T-cell (primary cell): ENCODE measurements around the gene DEFB123. TPM values are rescaled to one million over a fixed set of nuclear protein-coding genes. Genes with fewer than 3 reads are reported as not detected.

ENCODE experiments used
- ATAC-seq, 4 experiments: fragments of 200-7000 bp in 3 of 4; fragments of 150-1000 bp in 1 of 4; cut with Tn5 transposase; replicated peaks in 1 of 4; 1 replicate in 3 of 4; 2 replicates in 1 of 4; pipeline ENCODE4 v1.10.0; 2021; ENCODE audit warnings: moderate library complexity in 3 of 4, mild to moderate bottlenecking in 2 of 4, moderate number of reproducible peaks in 1 of 4
- CTCF ChIA-PET, 2 donors: fragments of 300-600 bp; sonication (Branson Sonifier 250); formaldehyde crosslinking; loops; one replicate each; lab custom pipeline; 2022; ENCODE audit warnings: antibody characterized with exemption in 2 of 2; lab: Charles Lee
- POLR2A ChIA-PET, 2 donors: fragments of 300-600 bp; sonication (Branson Sonifier 250); formaldehyde crosslinking; loops; one replicate each; lab custom pipeline; 2022; ENCODE audit warnings: antibody characterized with exemption in 2 of 2; lab: Charles Lee
- DNase-seq, 35 experiments: peaks; one replicate each; pipeline versions ENCODE4 v3.0.0 to v3.0.0-alpha.2; 2013 to 2023
- H3K27ac ChIP-seq: one replicate; pipeline ENCODE4 v1.5.1; 2013; ENCODE audit warnings: low read length
- H3K27me3 ChIP-seq, 2 experiments: replicated peaks in 1 of 2; 1 replicate in 1 of 2; 2 replicates in 1 of 2; pipeline versions ENCODE4 v1.6.1 to v1.7.0; 2013; ENCODE audit warnings: low read length in 1 of 2, mixed read lengths in 1 of 2; ENCODE audit not compliant: control insufficient read depth in 2 of 2, insufficient read depth in 2 of 2; ENCODE audit errors: extremely low read depth in 1 of 2
- H3K36me3 ChIP-seq, 2 donors: 1 replicate in 1 of 2; 2 replicates in 1 of 2; pipeline versions ENCODE4 v1.6.1 to v1.7.0; 2013; ENCODE audit warnings: low read length in 1 of 2; ENCODE audit not compliant: control insufficient read depth in 2 of 2, insufficient read depth in 1 of 2; ENCODE audit errors: extremely low read depth in 1 of 2
- H3K4me1 ChIP-seq, 2 experiments: 1 replicate in 1 of 2; 2 replicates in 1 of 2; pipeline versions ENCODE4 v1.6.1 to v1.7.0; 2013; ENCODE audit warnings: low read length in 2 of 2, mixed read lengths in 1 of 2; ENCODE audit not compliant: insufficient read depth in 2 of 2, control insufficient read depth in 1 of 2; ENCODE audit errors: extremely low read depth in 1 of 2
- H3K4me3 ChIP-seq, 2 donors: 1 replicate in 1 of 2; 2 replicates in 1 of 2; pipeline versions ENCODE4 v1.5.1 to v1.7.0; 2013; ENCODE audit warnings: mild to moderate bottlenecking in 2 of 2, low read length in 1 of 2, moderate library complexity in 1 of 2; ENCODE audit not compliant: control insufficient read depth in 1 of 2; ENCODE audit errors: extremely low read depth in 1 of 2
- H3K9me3 ChIP-seq: 2 replicates; pipeline ENCODE4 v1.7.0; 2013
- H3K27ac Mint-ChIP-seq, 2 donors: one replicate each; pipeline ENCODE4 v1.8.0; 2020 to 2021; ENCODE audit warnings: mild to moderate bottlenecking in 2 of 2, mixed read lengths in 2 of 2
- H3K27me3 Mint-ChIP-seq, 2 donors: one replicate each; pipeline ENCODE4 v1.8.0; 2021 to 2022; ENCODE audit warnings: mixed read lengths in 2 of 2
- H3K36me3 Mint-ChIP-seq: one replicate; pipeline ENCODE4 v1.8.0; 2021; ENCODE audit warnings: mixed read lengths
- H3K4me1 Mint-ChIP-seq, 3 donors: one replicate each; pipeline ENCODE4 v1.8.0; 2020 to 2022; ENCODE audit warnings: mixed read lengths in 3 of 3, mild to moderate bottlenecking in 1 of 3
- H3K4me3 Mint-ChIP-seq, 3 donors: one replicate each; pipeline ENCODE4 v1.8.0; 2020 to 2022; ENCODE audit warnings: mild to moderate bottlenecking in 3 of 3, mixed read lengths in 3 of 3, moderate library complexity in 3 of 3
- H3K9me3 Mint-ChIP-seq, 3 donors: one replicate each; pipeline ENCODE4 v1.8.0; 2020 to 2022; ENCODE audit warnings: mixed read lengths in 3 of 3
- WGBS: methylation state at CpG from one replicate; pipeline ENCODE4 v1.1.5; 2013; ENCODE audit warnings: missing lambda C conversion rate; ENCODE audit not compliant: insufficient coverage; 5-methylcytosine and 5-hydroxymethylcytosine counted together
- total RNA-seq, 35 experiments: library from RNA in 6 of 35; stranded (reverse) in 6 of 35; fragments of 120-200 nt in 1 of 35; gene quantifications; one replicate each; pipeline versions ENCODE4 v1.2.1 to v1.2.4 and lab custom pipeline; 2013 to 2026

Gene DEFB123
- total RNA-seq, 5 donors from 2014 or later (not counting 1 experiment from before 2014, with no cell fraction given) = not detected

DNA sequence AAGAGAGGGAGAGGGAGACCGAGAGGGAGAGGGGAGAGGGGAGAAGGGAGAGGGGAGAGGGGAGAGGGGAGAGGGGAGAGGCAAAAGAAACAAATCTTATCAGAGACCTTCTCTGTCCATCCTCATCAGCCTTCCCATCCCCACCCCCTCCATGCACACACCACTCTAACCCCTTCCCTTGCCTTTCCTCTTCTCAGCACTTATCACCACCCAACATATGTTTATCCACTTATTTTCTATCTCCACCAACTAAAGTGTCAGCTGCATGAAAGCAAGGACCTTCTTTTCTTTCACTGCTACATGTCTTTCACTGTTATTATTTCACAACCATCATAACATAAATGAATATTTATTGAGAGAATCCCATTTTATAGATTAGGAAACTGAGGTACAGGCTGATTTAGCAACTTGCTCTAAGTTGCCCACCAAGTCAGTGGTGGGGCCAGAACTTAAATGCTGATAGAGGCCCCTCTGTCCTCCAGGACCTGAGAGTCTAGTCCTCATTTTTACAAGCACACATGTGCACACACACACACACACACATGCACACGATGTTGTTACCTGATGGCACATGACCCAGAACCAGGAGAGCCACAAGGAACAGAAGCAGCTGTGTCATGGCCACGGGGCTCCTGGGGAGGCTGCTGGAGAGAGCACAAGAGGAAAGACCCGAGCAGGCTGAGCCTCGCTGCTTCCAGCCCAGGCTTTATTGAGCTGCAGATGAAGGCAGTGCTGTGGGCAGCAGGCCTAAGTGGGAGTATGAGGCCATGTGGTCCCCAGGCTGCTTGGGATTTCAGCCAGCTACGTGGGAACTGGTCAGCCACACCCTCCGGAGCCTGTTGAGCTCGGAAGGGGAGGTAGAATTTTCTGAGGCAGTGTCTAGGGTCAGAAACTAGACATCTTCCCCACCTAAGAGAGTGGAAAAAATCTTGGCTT is 32.2 kb downstream of the DEFB123 start:
- Mint-ChIP-seq H3K4me3 (no peak overlapping the region), H3K36me3 (no peaks in the 10 kb centered on the region), H3K27me3 (peaks cover 43 to 46% of the 10 kb centered on the region in 2 donors), H3K4me1 (peaks cover 6 to 12% (median 7%) of the 10 kb centered on the region in 3 donors), H3K27ac (no peak overlapping the region), H3K9me3 (peaks cover 0 to 4% (median 0%) of the 10 kb centered on the region in 3 donors)
- DNase-seq (no peak), ATAC-seq (no peak)
- Histone ChIP-seq H3K4me1 (peaks cover 0 to 8% of the 10 kb centered on the region in 2 experiments), H3K9me3 (no peaks in the 10 kb centered on the region), H3K4me3 (no peak overlapping the region), H3K27ac (no peak overlapping the region), H3K36me3 (no peaks in the 10 kb centered on the region), H3K27me3 (peaks cover 7 to 34% of the 10 kb centered on the region in 2 experiments)
- 65% methylated on average over 2 of the region's 8 CpGs for WGBS
- ChIA-PET CTCF (no interaction called here), POLR2A (no interaction called here)

- ATAC-seq (no peak), DNase-seq (no peak)
- H3K4me3 ChIP-seq = no peak overlapping the region
- peaks cover 0 to 4% (median 0%) of the 10 kb centered on the region in 3 donors for H3K9me3 Mint-ChIP-seq
- CTCF ChIA-PET = no interaction called here
- no peaks in the 10 kb centered on the region for H3K36me3 Mint-ChIP-seq
- peaks cover 7 to 35% of the 10 kb centered on the region in 2 experiments for H3K27me3 ChIP-seq
- H3K36me3 ChIP-seq = no peaks in the 10 kb centered on the region
- peaks cover 6 to 12% (median 7%) of the 10 kb centered on the region in 3 donors for H3K4me1 Mint-ChIP-seq
- H3K4me1 ChIP-seq = peaks cover 0 to 8% of the 10 kb centered on the region in 2 experiments
- no peaks in the 10 kb centered on the region for H3K9me3 ChIP-seq
- no peak overlapping the region for H3K4me3 Mint-ChIP-seq
- peaks cover 42 to 52% of the 10 kb centered on the region in 2 donors for H3K27me3 Mint-ChIP-seq
- H3K27ac ChIP-seq = no peak overlapping the region
- POLR2A ChIA-PET = no interaction called here
- WGBS = 91% methylated on average over 4 of the region's 5 CpGs
- no peak overlapping the region for H3K27ac Mint-ChIP-seq
Observed at GRCh38 chr20:31473331-31474096, 33.1 kb downstream of the DEFB123 start.

- DNase-seq = no peak
- Mint-ChIP-seq H3K27me3 (peaks cover 45 to 54% of the 10 kb centered on the region in 2 donors), H3K4me3 (peak overlapping the region in 1 of 3 donors; percentile 24), H3K36me3 (no peaks in the 10 kb centered on the region), H3K9me3 (peaks cover 0 to 4% (median 0%) of the 10 kb centered on the region in 3 donors), H3K27ac (no peak overlapping the region), H3K4me1 (peaks cover 6 to 12% (median 7%) of the 10 kb centered on the region in 3 donors)
- Histone ChIP-seq H3K4me3 (no peak overlapping the region), H3K27ac (no peak overlapping the region), H3K4me1 (peaks cover 0 to 8% of the 10 kb centered on the region in 2 experiments), H3K36me3 (no peaks in the 10 kb centered on the region), H3K9me3 (no peaks in the 10 kb centered on the region), H3K27me3 (peaks cover 7 to 35% of the 10 kb centered on the region in 2 experiments)
- ChIA-PET CTCF (no interaction called here), POLR2A (no interaction called here)
- 20% methylated on average over 1 of the region's 2 CpGs for WGBS
- ATAC-seq = no peak
Observed at GRCh38 chr20:31474097-31474436, 33.6 kb downstream of the DEFB123 start.

GRCh38 chr20:31474758-31475427 is 34.5 kb downstream of the DEFB123 start, which contains the start of the genes DEFB124 and REM1:
Gene DEFB124 (minus strand): TSS chr20:31475127. CDS start chr20:31473013, 2,114 bp downstream.
Gene REM1 (plus strand): TSS chr20:31475288. CDS start chr20:31476446, 1,158 bp downstream.
- no peak within 1 kb of the TSS for H3K27ac ChIP-seq
- no peak within 1 kb of the TSS for H3K4me3 ChIP-seq
- ATAC-seq = no peak
- ChIA-PET CTCF (no interaction called here), POLR2A (interaction anchor here in 1 of 2 donors (0.5 kb wide), 1 partner anchor 9 kb away, joined by 5 read pairs; no protein-coding TSS in a partner anchor)
- Mint-ChIP-seq H3K27me3 (peaks cover 47 to 58% of the 10 kb centered on the region in 2 donors), H3K4me3 (peak within 1 kb of the TSS in 1 of 3 donors; percentile 24), H3K36me3 (no peaks in the 10 kb centered on the region), H3K9me3 (peaks cover 0 to 4% (median 0%) of the 10 kb centered on the region in 3 donors), H3K27ac (peak within 1 kb of the TSS in 1 of 2 donors; percentile 36), H3K4me1 (peaks cover 6 to 12% (median 7%) of the 10 kb centered on the region in 3 donors)
- 11% methylated on average over 26 of the region's 33 CpGs for WGBS
- no peaks in the 10 kb centered on the region for H3K36me3 ChIP-seq
- H3K9me3 ChIP-seq = no peaks in the 10 kb centered on the region
- no peak for DNase-seq
- peaks cover 0 to 8% of the 10 kb centered on the region in 2 experiments for H3K4me1 ChIP-seq
- H3K27me3 ChIP-seq = peaks cover 7 to 35% of the 10 kb centered on the region in 2 experiments

- H3K36me3 ChIP-seq = no peaks in the 10 kb centered on the region
- H3K27ac ChIP-seq = no peak overlapping the region
- peaks cover 6 to 12% (median 7%) of the 10 kb centered on the region in 3 donors for H3K4me1 Mint-ChIP-seq
- 12% methylated on average over 19 of the region's 29 CpGs for WGBS
- H3K4me1 ChIP-seq = peaks cover 0 to 8% of the 10 kb centered on the region in 2 experiments
- DNase-seq (no peak), ATAC-seq (no peak)
- H3K27me3 ChIP-seq = peaks cover 7 to 35% of the 10 kb centered on the region in 2 experiments
- no peak overlapping the region for H3K27ac Mint-ChIP-seq
- H3K36me3 Mint-ChIP-seq = no peaks in the 10 kb centered on the region
- H3K9me3 ChIP-seq = no peaks in the 10 kb centered on the region
- POLR2A ChIA-PET = interaction anchor here in 1 of 2 donors (0.6 kb wide), 1 partner anchor 142 kb away, joined by 3 read pairs; no protein-coding TSS in a partner anchor
- H3K4me3 ChIP-seq = no peak overlapping the region
- no peak overlapping the region for H3K4me3 Mint-ChIP-seq
- CTCF ChIA-PET = no interaction called here
- H3K27me3 Mint-ChIP-seq = peaks cover 47 to 58% of the 10 kb centered on the region in 2 donors
- H3K9me3 Mint-ChIP-seq = peaks cover 0 to 4% (median 0%) of the 10 kb centered on the region in 3 donors
Observed at GRCh38 chr20:31475472-31476293, 35.3 kb downstream of the DEFB123 start.
